H9 (cell line): ENCODE measurements around the gene NUDT3. TPM values are rescaled to one million over a fixed set of nuclear protein-coding genes. Genes with fewer than 3 reads are reported as not detected.
A peak's percentile ranks its signal among the peaks of the same experiment; 100 is the strongest.

Source experiments
- DNase-seq: peaks from one replicate; pipeline ENCODE4 v3.0.0-alpha.2; 2017
- H2AFZ ChIP-seq: one replicate; pipeline ENCODE4 v1.6.1; 2013; ENCODE audit warnings: mild to moderate bottlenecking, low read length, control low read depth, moderate library complexity
- H2AK5ac ChIP-seq: 2 replicates; pipeline ENCODE4 v1.6.1; 2013; ENCODE audit warnings: low read length, control low read depth, mixed read lengths; ENCODE audit not compliant: insufficient read length
- H2BK120ac ChIP-seq: one replicate; pipeline ENCODE4 v1.6.1; 2013; ENCODE audit warnings: low read depth, mild to moderate bottlenecking, low read length, control low read depth, inconsistent platforms; ENCODE audit not compliant: poor library complexity, severe bottlenecking
- H2BK12ac ChIP-seq: 2 replicates; pipeline ENCODE4 v1.6.1; 2013; ENCODE audit warnings: low read length, control low read depth, mixed read lengths, low read depth; ENCODE audit not compliant: insufficient read length
- H2BK15ac ChIP-seq: 2 replicates; pipeline ENCODE4 v1.6.1; 2013; ENCODE audit warnings: low read depth, low read length, control low read depth
- H2BK20ac ChIP-seq: one replicate; pipeline ENCODE4 v1.6.1; 2013; ENCODE audit warnings: low read depth, mild to moderate bottlenecking, low read length, control low read depth, inconsistent platforms; ENCODE audit not compliant: poor library complexity, severe bottlenecking
- H2BK5ac ChIP-seq: 2 replicates; pipeline ENCODE4 v1.6.1; 2013; ENCODE audit warnings: low read length, control low read depth, mixed read lengths; ENCODE audit not compliant: insufficient read length
- H3K14ac ChIP-seq: 2 replicates; pipeline ENCODE4 v1.6.1; 2013; ENCODE audit warnings: low read length, control low read depth; ENCODE audit not compliant: insufficient read depth
- H3K18ac ChIP-seq: 2 replicates; pipeline ENCODE4 v1.6.1; 2013; ENCODE audit warnings: low read depth, mild to moderate bottlenecking, mixed read lengths, low read length, control low read depth; ENCODE audit not compliant: insufficient read length
- H3K23ac ChIP-seq: 2 replicates; pipeline ENCODE4 v1.6.1; 2013; ENCODE audit warnings: low read length, control low read depth, mixed read lengths, low read depth; ENCODE audit not compliant: insufficient read length
- H3K23me2 ChIP-seq: 2 replicates; pipeline ENCODE4 v1.6.1; 2013; ENCODE audit warnings: low read depth, mild to moderate bottlenecking, mixed read lengths, low read length, control low read depth; ENCODE audit not compliant: insufficient read length, poor library complexity, severe bottlenecking
- H3K27ac ChIP-seq: 2 replicates; pipeline ENCODE4 v1.5.1; 2013; ENCODE audit warnings: low read length, control low read depth, mixed read lengths, low read depth; ENCODE audit not compliant: insufficient read length
- H3K27me3 ChIP-seq: 2 replicates; pipeline ENCODE4 v1.6.1; 2013; ENCODE audit warnings: low read length, control low read depth, inconsistent platforms; ENCODE audit not compliant: insufficient read depth
- H3K4ac ChIP-seq: 2 replicates; pipeline ENCODE4 v1.6.1; 2013; ENCODE audit warnings: low read depth, mild to moderate bottlenecking, control low read depth, inconsistent platforms, low read length, moderate library complexity
- H3K4me1 ChIP-seq: 2 replicates; pipeline ENCODE4 v1.6.1; 2013; ENCODE audit warnings: low read length, control low read depth, inconsistent platforms; ENCODE audit not compliant: insufficient read depth
- H3K4me2 ChIP-seq: 2 replicates; pipeline ENCODE4 v1.6.1; 2013; ENCODE audit warnings: low read length, control low read depth, mixed read lengths; ENCODE audit not compliant: insufficient read length, insufficient read depth
- H3K56ac ChIP-seq: 2 replicates; pipeline ENCODE4 v1.6.1; 2013; ENCODE audit warnings: low read depth, mild to moderate bottlenecking, mixed read lengths, low read length, control low read depth; ENCODE audit not compliant: insufficient read length
- H3K79me1 ChIP-seq: 2 replicates; pipeline ENCODE4 v1.6.1; 2013; ENCODE audit warnings: low read depth, mild to moderate bottlenecking, moderate library complexity, low read length, control low read depth, inconsistent platforms; ENCODE audit not compliant: insufficient read depth, poor library complexity, severe bottlenecking
- H3K79me2 ChIP-seq: 2 replicates; pipeline ENCODE4 v1.6.1; 2013; ENCODE audit warnings: low read length, control low read depth, inconsistent platforms; ENCODE audit not compliant: insufficient read depth
- H3K9ac ChIP-seq: 2 replicates; pipeline ENCODE4 v1.6.1; 2013; ENCODE audit warnings: low read length, control low read depth, mixed read lengths; ENCODE audit not compliant: insufficient read length; ENCODE audit errors: extremely low read depth
- H3K9me3 ChIP-seq: one replicate; pipeline ENCODE4 v1.6.1; 2013; ENCODE audit warnings: low read depth, low read length, inconsistent platforms; ENCODE audit not compliant: control insufficient read depth
- H3T11ph ChIP-seq: one replicate; pipeline ENCODE4 v1.6.1; 2013; ENCODE audit warnings: mild to moderate bottlenecking, low read length, control low read depth, inconsistent platforms
- H4K20me1 ChIP-seq: one replicate; pipeline ENCODE4 v1.6.1; 2013; ENCODE audit not compliant: control insufficient read depth, insufficient read length, insufficient read depth
- H4K5ac ChIP-seq: 2 replicates; pipeline ENCODE4 v1.6.1; 2013; ENCODE audit warnings: low read depth, mild to moderate bottlenecking, mixed read lengths, low read length, control low read depth; ENCODE audit not compliant: insufficient read length
- H4K8ac ChIP-seq: replicated peaks from 2 replicates; pipeline ENCODE4 v1.6.1; 2013; ENCODE audit warnings: low read length, control low read depth, mixed read lengths, low read depth; ENCODE audit not compliant: insufficient read length
- H4K91ac ChIP-seq: 2 replicates; pipeline ENCODE4 v1.6.1; 2013; ENCODE audit warnings: low read depth, mild to moderate bottlenecking, moderate library complexity, mixed read lengths, low read length, control low read depth; ENCODE audit not compliant: insufficient read length
- H3K27ac Mint-ChIP-seq, 3 experiments: 2 replicates in 2 of 3; 3 replicates in 1 of 3; pipeline ENCODE4 v1.8.0; 2020 to 2021; ENCODE audit warnings: mixed read lengths in 3 of 3, mild to moderate bottlenecking in 1 of 3, moderate library complexity in 1 of 3
- H3K27me3 Mint-ChIP-seq: 2 replicates; pipeline ENCODE4 v1.8.0; 2021; ENCODE audit warnings: low read depth, mild to moderate bottlenecking, moderate library complexity, mixed read lengths
- H3K36me3 Mint-ChIP-seq, 3 experiments: 2 replicates in 2 of 3; 3 replicates in 1 of 3; pipeline ENCODE4 v1.8.0; 2020 to 2021; ENCODE audit warnings: low read depth in 3 of 3, mixed read lengths in 3 of 3; ENCODE audit not compliant: insufficient read depth in 1 of 3
- H3K4me1 Mint-ChIP-seq, 2 experiments: 2 replicates each; pipeline ENCODE4 v1.8.0; 2020; ENCODE audit warnings: mixed read lengths in 2 of 2
- H3K4me3 Mint-ChIP-seq, 2 experiments: 2 replicates in 1 of 2; 3 replicates in 1 of 2; pipeline ENCODE4 v1.8.0; 2020 to 2021; ENCODE audit warnings: mild to moderate bottlenecking in 2 of 2, mixed read lengths in 2 of 2, moderate library complexity in 1 of 2
- H3K9me3 Mint-ChIP-seq, 2 experiments: 2 replicates in 1 of 2; 3 replicates in 1 of 2; pipeline ENCODE4 v1.8.0; 2020; ENCODE audit warnings: mild to moderate bottlenecking in 2 of 2, mixed read lengths in 2 of 2, moderate library complexity in 1 of 2
- CTCF ChIP-seq: fragments of 200-600 bp; sonication (generic); conservative IDR thresholded peaks from 3 replicates; pipeline ENCODE4 v1.8.0; 2021; ENCODE audit warnings: antibody characterized with exemption, mild to moderate bottlenecking
- WGBS: extraction: QIAGEN DNeasy Blood & Tissue Kit; methylation state at CpG from one replicate; pipeline ENCODE4 v1.1.7; 2013; ENCODE audit warnings: missing lambda C conversion rate, low lambda C conversion rate, mixed read lengths; ENCODE audit not compliant: insufficient read length; ENCODE audit errors: extremely low coverage; 5-methylcytosine and 5-hydroxymethylcytosine counted together
- total RNA-seq: library from RNA; stranded (reverse); gene quantifications from 2 replicates; pipeline ENCODE4 v1.2.1, GENCODE V29; 2021

NUDT3 gene
- total RNA-seq, 1 experiment from 2014 or later, result 23.6 TPM

- H3K4me1 ChIP-seq, result no peaks in the 10 kb centered on the region
- H3K14ac ChIP-seq, result no peak overlapping the region
- H3K23ac ChIP-seq, result no peak overlapping the region
- H3K18ac ChIP-seq, result no peak overlapping the region
- Mint-ChIP-seq H3K36me3 (peaks cover 0 to 7% (median 7%) of the 10 kb centered on the region in 3 experiments; a peak in 5 of 7 replicates), H3K4me3 (no peak overlapping the region), H3K27me3 (no peaks in the 10 kb centered on the region), H3K27ac (peak overlapping the region in 1 of 3 experiments; percentile 25; a peak in 2 of 7 replicates), H3K4me1 (peaks cover 8 to 13% of the 10 kb centered on the region in 2 experiments), H3K9me3 (no peaks in the 10 kb centered on the region)
- H2AFZ ChIP-seq, result no peak overlapping the region
- H3K56ac ChIP-seq, result no peak overlapping the region
- H3K27ac ChIP-seq, result no peak overlapping the region
- no peak overlapping the region for H2AK5ac ChIP-seq
- no peak overlapping the region for H2BK20ac ChIP-seq
- TF ChIP-seq CTCF, result no peak
- no peaks in the 10 kb centered on the region for H3K9me3 ChIP-seq
- H3T11ph ChIP-seq, result no peak overlapping the region
- DNase-seq, result no peak
- H4K20me1 ChIP-seq, result no peaks in the 10 kb centered on the region
- no peaks in the 10 kb centered on the region; the same call in 1 of the 2 replicates for H3K79me2 ChIP-seq
- H4K91ac ChIP-seq, result no peak overlapping the region
- no CpG with 5 or more reads among the region's 6 CpGs for WGBS
- no peak overlapping the region for H4K8ac ChIP-seq
- no peak overlapping the region for H3K9ac ChIP-seq
- no peak overlapping the region for H4K5ac ChIP-seq
- no peak overlapping the region for H3K4me2 ChIP-seq
- H3K23me2 ChIP-seq, result no peaks in the 10 kb centered on the region
- H2BK5ac ChIP-seq, result no peak overlapping the region
- no peak overlapping the region for H2BK15ac ChIP-seq
- H3K27me3 ChIP-seq, result no peaks in the 10 kb centered on the region
- no peak overlapping the region for H2BK12ac ChIP-seq
- no peaks in the 10 kb centered on the region for H3K79me1 ChIP-seq
- H2BK120ac ChIP-seq, result no peak overlapping the region
- H3K4ac ChIP-seq, result no peak overlapping the region
These were observed 69.2 kb downstream of the NUDT3 start for GRCh38 chr6:34323300-34323699.
